Measurements from ENCODE around the gene IFT43.

IFT43 gene
- 7.6 to 8.7 (median 8.2) reads per million in 3 experiments for total RNA-seq

GRCh38 chr14:75985618-75986438 is at the start of gene IFT43:
Gene IFT43, plus strand, starts transcription at chr14:75985763. Its CDS starts 24 bp downstream, at chr14:75985787.
- DNase-seq: peak; percentile 86

GRCh38 chr14:75939200-75939599 is 46.4 kb upstream of the IFT43 start:
- no peak for DNase-seq

- no peak for DNase-seq
These were observed 44.5 kb upstream of the IFT43 start for GRCh38 chr14:75941030-75941429.

GRCh38 chr14:75944607-75945241 is 40.8 kb upstream of the IFT43 start:
- DNase-seq: no peak

GRCh38 chr14:75946785-75947184 is 38.8 kb upstream of the IFT43 start:
- DNase-seq: no peak

- DNase-seq: no peak
These were observed 33.1 kb upstream of the IFT43 start for GRCh38 chr14:75952489-75952888.

GRCh38 chr14:75959031-75959430 is 26.5 kb upstream of the IFT43 start:
- no peak for DNase-seq

GRCh38 chr14:75960231-75960630 is 25.3 kb upstream of the IFT43 start:
- no peak for DNase-seq

- DNase-seq: no peak
These were observed 23.9 kb upstream of the IFT43 start for GRCh38 chr14:75961662-75962061.

GRCh38 chr14:75967866-75968265 is 17.7 kb upstream of the IFT43 start:
- DNase-seq: no peak

GRCh38 chr14:75968456-75968855 is 17.1 kb upstream of the IFT43 start:
- DNase-seq: no peak

GRCh38 chr14:75969126-75969525 is 16.4 kb upstream of the IFT43 start:
- no peak for DNase-seq

- no peak for DNase-seq
These were observed 15.7 kb upstream of the IFT43 start for GRCh38 chr14:75969891-75970290.

GRCh38 chr14:75970989-75971388 is 14.6 kb upstream of the IFT43 start:
- DNase-seq: no peak

GRCh38 chr14:75971509-75971908 is 14.1 kb upstream of the IFT43 start:
- no peak for DNase-seq

GRCh38 chr14:75972801-75973421 is 12.7 kb upstream of the IFT43 start:
- no peak for DNase-seq

GRCh38 chr14:75976826-75977581 is 8.6 kb upstream of the IFT43 start:
- DNase-seq: no peak

- no peak for DNase-seq
These were observed 8.0 kb upstream of the IFT43 start for GRCh38 chr14:75977582-75977943.

- DNase-seq: peak; percentile 10
These were observed 7.3 kb upstream of the IFT43 start for GRCh38 chr14:75978249-75978731.

- no peak for DNase-seq
These were observed 6.4 kb upstream of the IFT43 start for GRCh38 chr14:75979071-75979571.

- no peak for DNase-seq
These were observed 5.7 kb upstream of the IFT43 start for GRCh38 chr14:75979648-75980565.

- DNase-seq: no peak
These were observed 4.7 kb upstream of the IFT43 start for GRCh38 chr14:75980856-75981255.
